TTC549 (cell line): Measurements from ENCODE around the gene MYH14.

Experiments used
- FAIRE-seq: peaks from 2 replicates; lab custom pipeline; 2012; peaks lifted over from hg19 to GRCh38; lab: Jason Lieb, UNC

MYH14 gene

DNA sequence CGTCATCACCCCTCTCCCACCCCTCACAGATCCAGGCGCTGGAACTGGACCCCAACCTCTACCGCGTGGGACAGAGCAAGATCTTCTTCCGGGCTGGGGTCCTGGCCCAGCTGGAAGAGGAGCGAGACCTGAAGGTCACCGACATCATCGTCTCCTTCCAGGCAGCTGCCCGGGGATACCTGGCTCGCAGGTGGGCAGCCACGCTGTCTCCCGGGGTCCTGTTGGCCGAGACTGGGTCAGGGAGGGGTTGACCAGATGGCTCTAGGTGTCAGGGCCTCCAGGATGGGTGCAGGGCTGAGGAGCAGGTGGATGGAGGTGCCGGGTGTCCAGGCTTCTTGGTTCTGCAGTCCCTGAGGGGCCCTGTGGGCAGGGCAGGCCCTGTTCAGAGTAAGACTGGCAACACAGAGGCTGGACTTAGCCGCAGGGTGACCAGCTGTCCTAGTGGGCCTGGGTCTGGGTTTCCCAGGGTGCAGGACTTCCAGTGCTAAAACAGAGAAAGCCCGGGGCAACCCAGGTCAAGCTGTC is 58.1 kb downstream of the MYH14 start:
- no peak for FAIRE-seq

DNA sequence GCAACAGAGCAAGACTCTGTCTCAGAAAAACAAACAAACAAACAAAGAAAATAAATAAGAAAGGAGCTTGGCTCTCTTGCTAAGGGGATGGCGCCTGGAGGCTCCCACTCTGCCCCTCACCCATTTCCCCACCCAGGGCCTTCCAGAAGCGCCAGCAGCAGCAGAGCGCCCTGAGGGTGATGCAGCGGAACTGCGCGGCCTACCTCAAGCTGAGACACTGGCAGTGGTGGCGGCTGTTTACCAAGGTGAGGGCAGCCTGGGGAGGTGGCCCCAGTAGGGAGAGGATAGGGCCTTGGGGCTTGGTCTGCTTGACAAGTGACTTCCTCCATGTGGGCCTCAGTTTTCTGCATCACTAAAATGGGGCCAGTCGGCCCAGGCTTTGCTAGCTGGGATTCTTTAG is 59.8 kb downstream of the MYH14 start:
- no peak for FAIRE-seq

DNA sequence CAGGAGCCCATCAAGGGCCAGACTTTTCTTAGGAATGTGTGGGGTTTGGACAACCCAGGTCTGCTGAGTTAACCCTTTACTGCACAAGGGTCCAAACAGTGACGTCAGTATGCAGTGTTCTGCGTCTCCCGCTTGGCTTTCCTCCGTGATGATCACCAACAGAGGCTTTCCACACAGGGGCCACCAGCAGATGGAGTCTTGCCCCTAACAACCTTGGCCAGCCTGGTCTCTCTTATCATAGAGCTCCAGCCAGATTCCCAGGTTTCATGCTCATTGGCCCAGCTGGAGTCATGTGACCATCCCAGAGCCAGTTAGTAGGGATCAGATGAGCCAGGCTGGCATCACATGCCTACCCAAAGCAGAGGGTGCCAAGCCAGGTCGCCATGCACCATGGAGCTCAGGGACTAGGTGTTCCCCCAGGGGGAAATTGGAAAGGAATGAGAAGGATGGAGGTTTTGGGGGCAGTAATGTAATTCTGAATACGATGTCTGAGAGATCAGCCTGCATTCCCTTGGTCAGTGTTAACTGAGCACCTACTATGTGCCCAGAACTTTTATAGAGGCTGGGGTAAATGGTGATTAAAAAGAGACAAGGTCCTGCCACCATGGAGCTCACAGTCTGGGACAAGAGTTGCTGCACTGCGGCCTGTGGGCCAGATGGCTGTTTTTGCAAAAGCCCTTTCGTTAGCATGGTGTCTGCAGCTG is 61.2 kb downstream of the MYH14 start:
- no peak for FAIRE-seq

DNA sequence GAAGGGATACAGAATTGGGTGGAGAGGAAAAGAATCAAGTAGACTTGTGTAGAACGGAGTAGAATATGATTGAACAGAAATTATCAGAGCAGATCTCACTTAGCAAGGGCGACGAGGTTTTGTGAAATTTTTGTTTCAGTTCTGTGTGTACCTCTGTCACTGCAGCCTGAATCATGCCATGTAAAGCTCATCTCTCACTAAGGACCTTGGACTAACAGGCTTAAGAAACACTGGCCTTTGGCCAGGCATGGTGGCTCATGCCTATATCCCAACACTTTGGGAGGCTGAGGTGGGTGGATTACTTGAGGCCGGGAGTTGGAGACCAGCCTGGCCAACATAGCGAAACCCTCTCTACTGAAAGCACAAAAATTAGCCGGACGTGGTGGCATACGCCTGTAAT is 62.6 kb downstream of the MYH14 start:
- FAIRE-seq, result no peak

DNA sequence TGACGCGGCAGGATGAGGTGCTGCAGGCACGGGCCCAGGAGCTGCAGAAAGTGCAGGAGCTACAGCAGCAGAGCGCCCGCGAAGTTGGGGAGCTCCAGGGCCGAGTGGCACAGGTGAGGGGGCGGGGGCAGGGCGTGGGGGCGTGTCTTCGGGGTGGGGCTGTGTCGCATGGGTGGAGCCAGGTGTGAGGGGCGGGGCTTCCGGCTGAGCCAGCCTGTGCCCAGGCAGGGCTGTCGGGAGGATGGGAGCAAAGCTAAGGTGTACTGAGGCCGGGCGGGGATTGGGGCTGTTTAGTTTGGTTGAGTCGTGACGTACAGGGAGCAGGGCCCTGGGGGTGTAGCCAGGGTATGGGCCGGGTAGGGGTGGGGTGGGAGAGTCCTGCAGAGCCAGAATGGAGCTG is 63.5 kb downstream of the MYH14 start:
- no peak for FAIRE-seq

DNA sequence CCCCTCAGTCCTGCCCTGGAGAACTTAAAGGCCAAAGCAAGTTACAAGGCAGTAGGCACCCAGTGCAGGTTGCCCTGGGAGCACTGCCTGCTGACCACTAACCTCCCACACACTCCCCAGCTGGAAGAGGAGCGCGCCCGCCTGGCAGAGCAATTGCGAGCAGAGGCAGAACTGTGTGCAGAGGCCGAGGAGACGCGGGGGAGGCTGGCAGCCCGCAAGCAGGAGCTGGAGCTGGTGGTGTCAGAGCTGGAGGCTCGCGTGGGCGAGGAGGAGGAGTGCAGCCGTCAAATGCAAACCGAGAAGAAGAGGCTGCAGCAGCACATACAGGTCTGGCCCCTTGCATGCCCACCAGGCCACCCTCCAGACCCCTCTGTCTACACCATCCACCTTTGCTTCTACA is 64.6 kb downstream of the MYH14 start:
- no peak for FAIRE-seq

DNA sequence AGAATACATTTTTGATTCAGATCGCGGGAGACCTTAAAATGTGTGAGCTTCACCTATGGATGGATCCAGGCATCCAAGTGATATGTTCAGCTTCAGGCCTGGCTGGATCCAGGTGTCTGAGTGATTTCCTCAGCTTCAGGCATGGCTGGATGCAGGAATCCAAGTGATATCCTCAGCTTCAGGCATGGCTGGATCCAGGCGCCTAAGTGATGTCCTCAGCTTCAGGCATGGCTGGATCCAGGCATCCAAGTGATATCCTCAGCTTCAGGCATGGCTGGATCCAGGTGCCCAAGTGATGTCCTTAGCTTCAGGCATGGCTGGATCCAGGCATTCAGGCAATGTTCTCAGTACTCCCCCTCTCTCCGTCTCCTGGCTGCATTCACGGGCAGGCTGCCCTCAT is 65.1 kb downstream of the MYH14 start:
- no peak for FAIRE-seq

DNA sequence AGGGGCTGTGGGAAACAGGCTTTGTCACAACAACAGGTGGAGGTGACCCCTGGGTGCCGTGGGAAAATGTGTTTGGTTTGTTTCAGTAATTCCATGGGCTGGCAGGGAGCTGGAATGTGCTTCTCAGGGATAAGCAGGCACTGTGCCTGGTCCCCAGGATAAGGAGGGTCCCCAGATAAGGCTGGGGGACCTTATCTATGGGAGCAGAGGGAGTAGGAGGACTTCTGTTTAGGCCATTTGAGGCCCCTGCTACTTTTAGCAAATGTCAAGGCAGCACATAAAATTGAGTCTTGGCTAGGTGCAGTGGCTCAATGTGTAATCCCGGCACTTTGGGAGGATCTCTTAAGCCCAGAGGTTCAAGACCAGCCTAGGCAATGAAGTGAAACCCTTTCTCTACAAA is 66.2 kb downstream of the MYH14 start:
- FAIRE-seq, result no peak

DNA sequence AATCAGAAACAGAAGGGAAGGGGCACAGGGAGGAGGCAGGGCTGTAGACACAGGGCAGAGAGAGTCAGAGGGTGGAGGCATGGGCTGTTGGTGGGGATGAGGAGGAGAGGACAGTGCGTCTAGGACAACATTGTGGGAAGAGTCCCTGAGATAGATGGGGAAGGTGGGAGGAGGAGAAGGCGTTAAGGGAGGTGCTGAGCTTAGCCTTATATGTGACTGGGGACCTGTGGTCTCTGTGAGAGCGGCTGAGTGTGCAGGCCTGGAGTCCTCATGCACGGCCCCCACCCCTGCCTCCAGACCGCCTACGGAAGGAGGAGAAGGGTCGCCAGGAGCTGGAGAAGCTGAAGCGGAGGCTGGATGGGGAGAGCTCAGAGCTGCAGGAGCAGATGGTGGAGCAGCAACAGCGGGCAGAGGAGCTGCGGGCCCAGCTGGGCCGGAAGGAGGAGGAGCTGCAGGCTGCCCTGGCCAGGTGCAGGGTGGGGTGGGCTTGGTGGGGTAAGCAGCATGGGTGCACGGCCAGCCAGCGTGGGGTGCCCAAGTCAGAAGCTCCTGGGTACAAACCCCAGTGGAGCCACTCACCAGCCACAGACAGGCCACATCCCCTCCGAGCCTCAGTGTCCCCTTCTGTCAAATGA is 69.0 kb downstream of the MYH14 start:
- no peak for FAIRE-seq

DNA sequence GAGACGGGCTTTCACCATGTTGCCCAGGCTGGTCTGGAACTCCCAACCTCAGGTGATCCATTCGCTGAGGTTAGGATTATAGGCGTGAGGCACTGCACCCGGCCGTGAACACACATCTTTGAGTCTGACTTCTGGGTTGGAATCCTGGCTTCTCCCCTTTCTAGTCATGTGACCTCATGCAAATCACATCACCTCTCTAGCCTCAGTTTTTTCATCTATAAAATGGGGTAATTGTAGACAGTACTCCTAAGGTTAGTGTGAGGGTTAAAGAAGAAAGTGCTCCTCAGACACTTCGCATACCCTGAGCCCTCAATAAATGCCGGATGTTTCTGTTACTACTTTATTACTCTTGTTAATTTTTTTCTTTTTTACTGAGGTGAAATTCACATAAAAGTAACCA is 70.4 kb downstream of the MYH14 start:
- FAIRE-seq, result no peak

DNA sequence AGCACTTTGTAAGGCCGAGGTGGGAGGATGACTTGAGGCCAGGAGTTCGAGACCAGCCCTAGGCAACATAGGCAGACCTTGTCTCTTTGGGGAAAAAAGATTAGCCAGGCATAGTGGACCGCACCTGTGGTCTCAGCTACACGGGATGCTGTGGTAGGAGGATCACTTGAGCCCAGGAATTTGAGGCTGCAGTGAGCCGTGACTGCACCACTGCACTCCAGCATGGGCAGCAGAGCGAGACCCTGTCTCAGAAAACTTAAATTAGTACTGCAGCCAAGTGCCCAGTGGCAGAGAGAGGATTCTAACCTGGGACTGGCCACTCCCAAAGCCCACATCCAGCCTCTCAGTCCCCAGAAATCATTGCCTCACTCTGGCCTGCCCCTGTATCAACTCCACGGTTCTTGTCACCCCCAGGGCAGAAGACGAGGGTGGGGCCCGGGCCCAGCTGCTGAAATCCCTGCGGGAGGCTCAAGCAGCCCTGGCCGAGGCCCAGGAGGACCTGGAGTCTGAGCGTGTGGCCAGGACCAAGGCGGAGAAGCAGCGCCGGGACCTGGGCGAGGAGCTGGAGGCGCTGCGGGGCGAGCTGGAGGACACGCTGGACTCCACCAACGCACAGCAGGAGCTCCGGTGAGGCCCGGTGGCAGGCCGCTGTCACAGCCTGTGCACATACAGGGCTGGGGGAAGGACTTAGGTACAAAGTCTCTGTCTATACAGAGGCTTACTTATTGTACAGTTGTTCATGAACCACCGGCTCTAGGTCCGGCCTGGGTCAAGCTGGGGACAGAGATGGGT is 72.4 kb downstream of the MYH14 start:
- FAIRE-seq, result no peak

DNA sequence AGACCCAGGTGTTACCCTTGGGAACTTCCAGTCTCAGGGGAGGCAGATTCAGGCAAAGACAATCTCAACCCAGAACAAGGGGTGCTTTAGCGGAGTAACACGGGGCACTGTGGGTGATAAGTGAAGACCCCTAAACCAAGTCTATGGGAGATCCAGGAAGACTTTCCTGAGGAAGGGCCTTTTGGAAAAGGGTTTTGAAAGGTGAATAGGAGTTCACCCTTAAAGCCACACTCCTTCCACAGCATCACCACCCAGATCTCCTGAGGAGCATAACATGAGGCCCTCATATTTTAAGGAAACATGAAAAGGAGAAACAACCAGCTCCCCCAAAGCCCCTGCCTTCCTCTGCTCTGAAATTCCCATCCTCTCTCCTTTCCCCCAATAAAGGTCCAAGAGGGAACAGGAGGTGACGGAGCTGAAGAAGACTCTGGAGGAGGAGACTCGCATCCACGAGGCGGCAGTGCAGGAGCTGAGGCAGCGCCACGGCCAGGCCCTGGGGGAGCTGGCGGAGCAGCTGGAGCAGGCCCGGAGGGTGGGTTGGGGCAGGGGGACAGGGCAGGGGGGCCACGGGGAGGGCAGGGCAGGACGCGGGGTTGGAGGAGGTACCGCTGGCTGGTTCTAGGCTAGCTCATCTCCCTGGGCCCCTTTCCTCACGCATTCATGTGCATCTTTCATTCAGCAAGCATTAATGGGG is 73.1 kb downstream of the MYH14 start:
- no peak for FAIRE-seq

DNA sequence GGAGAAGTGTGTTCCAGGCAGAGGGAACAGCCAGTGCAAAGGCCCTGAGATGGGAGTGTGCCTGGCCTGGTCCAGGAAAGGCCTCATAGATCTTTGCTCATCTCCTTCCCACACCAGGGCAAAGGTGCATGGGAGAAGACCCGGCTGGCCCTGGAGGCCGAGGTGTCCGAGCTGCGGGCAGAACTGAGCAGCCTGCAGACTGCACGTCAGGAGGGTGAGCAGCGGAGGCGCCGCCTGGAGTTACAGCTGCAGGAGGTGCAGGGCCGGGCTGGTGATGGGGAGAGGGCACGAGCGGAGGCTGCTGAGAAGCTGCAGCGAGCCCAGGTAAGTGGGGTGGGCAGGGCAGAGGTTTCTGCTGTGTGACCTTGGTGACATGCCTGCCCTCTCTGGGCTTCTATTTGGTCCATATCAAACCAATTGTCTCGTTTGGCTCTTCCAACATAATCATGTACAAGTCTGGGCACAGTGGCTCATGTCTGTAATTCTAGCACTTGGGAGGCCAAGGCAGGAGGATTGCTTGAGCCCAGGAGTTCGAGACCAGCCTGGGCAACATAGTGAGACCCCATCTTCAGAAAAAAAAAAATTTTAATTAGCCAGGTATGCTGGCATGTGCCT is 74.7 kb downstream of the MYH14 start:
- FAIRE-seq, result no peak

DNA sequence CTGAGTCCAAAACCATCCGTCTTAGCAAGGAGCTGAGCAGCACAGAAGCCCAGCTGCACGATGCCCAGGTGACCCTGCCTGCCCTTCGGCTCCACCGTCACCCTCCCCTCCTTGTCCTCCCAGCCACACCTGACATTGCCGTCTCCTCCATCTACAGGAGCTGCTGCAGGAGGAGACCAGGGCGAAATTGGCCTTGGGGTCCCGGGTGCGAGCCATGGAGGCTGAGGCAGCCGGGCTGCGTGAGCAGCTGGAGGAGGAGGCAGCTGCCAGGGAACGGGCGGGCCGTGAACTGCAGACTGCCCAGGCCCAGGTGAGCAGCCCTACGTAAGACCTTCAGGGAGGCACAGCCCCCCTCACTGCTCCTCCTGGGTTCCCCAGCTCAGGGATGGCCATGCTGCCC is 76.7 kb downstream of the MYH14 start:
- FAIRE-seq, result no peak

DNA sequence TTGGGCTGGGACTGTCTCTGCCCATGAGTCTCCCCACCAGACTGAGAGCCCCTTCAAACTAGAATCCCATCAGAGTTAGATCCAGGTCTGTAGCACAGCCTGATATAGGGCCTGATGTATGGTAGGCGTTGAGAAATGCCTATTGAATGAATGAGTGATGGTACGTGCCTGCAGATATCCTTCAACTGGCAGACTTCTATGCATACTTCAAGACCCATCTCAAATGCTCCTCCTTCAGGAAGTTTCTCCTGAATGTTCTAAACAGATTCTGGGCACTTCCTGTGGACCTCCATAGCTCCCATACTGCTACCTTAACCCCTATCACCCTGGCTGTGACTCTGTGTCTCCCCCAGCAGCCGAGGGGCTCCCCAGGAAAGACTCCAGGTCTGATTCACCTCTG is 77.6 kb downstream of the MYH14 start:
- FAIRE-seq, result no peak

DNA sequence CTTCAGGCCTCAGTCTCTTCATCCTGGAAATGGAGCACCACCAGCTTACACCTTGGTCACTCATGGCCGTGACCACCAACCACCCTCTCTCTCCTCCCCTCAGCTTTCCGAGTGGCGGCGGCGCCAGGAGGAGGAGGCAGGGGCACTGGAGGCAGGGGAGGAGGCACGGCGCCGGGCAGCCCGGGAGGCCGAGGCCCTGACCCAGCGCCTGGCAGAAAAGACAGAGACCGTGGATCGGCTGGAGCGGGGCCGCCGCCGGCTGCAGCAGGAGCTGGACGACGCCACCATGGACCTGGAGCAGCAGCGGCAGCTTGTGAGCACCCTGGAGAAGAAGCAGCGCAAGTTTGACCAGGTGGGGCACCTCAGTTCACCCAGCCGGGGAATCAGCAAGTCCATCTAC is 78.1 kb downstream of the MYH14 start:
- FAIRE-seq, result no peak

DNA sequence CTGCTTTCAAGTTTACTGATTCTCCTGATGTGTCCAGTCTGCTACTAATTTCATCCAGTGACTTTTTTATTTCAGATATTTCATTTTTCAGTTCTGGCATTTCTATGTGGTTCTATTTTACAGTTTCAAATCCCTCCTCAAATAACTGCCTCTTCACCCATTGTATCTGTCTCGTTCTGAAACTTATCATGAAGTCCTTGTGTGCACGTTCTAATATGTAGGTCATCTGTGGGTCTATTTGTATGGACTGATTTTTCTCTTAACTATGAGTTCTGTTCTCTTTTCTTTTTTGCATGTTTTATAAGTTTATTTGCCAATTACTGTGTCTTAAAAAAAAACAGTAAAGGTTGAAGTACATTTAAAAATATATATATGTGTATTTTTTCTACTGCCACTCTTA is 82.4 kb downstream of the MYH14 start:
- FAIRE-seq, result no peak

DNA sequence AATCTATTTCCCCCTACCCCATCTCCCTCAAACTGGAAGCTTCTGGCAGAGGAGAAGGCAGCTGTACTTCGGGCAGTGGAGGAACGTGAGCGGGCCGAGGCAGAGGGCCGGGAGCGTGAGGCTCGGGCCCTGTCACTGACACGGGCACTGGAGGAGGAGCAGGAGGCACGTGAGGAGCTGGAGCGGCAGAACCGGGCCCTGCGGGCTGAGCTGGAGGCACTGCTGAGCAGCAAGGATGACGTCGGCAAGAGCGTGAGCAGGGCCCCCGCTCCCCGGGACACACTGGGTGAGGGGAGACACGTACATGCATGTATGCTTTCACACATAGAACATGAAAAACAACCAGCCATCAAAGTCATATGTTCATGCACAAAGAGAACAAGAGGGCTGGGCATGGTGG is 83.0 kb downstream of the MYH14 start:
- FAIRE-seq, result no peak

DNA sequence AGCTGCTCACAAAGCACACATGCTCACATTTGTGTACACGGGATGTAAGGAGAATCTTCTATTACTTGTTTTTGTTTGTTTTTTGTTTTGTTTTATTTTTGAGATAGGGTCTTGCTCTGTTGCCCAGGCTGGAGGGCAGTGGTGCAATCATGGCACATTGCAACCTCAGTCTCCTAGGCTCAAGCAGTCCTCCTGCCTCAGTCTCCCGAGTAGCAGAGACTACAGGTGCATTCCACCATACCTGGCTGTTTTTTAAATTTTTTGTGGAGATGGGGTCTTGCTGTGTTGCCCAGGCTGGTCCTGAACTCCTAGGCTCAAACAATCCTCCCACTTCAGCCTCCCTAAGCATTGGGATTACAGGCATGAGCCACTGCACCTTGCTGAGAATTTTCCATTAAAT is 83.9 kb downstream of the MYH14 start:
- FAIRE-seq, result no peak

DNA sequence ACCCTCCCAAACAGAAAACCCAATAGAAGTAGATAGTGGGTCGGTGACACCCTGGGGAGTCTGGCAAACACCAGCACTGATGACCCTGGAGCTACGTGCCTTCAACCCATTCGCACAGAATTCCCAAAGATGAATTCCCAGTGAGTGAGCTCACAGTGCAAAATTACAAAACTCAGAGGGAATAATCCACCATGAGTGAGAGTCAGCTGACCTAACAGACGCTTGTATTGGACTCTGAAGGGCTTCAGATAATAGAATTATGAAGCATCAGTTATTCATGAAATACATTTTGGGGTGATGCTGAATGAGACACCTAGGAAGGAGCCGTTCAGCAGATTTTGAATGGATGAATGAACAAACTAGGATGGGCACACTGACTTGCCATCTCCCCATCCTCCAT is 85.5 kb downstream of the MYH14 start:
- FAIRE-seq, result no peak

DNA sequence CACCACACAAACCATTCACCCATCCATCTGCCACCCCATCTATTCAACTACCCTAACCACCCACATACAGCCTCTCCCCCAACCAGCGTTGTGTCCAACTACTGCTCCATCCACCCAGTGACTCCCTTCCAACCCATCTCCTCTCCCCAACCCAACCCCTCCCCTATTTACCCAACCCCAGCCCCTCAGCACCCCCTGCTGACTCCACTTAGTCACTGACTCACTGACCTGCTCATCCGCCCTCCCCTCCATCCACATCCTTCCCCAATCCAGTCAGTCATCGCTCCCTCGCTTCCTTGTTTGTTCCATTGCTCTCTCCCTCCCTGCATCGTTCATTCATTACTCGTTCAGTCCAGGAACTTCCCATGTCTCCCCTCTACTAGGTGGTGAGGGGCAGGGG is 86.6 kb downstream of the MYH14 start:
- FAIRE-seq, result no peak

DNA sequence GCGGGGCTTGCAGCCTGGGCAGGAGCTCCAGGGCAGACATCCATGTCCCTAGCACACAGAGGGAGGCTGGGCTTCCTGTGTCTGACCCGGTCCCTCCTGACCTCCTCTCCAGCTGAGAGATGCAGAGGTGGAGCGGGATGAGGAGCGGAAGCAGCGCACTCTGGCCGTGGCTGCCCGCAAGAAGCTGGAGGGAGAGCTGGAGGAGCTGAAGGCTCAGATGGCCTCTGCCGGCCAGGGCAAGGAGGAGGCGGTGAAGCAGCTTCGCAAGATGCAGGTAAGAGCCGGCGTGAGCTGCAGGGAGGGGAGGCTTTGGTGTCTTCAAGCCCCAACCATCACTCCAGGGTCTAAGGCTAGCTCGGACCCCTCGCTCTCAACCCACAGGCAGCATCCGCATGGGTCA is 87.4 kb downstream of the MYH14 start:
- no peak for FAIRE-seq
